GM20000 (cell line): Measurements from ENCODE around the gene ZFAND2B.
A peak's percentile ranks its signal among the peaks of the same experiment; 100 is the strongest.

Source experiments
- DNase-seq: peaks from one replicate; pipeline ENCODE4 v3.0.0; 2012; ENCODE audit warnings: low spot score
- CTCF ChIP-seq: IDR thresholded peaks from 2 replicates; pipeline ENCODE4 v1.5.1; 2012; ENCODE audit warnings: mild to moderate bottlenecking, control low read depth; ENCODE audit errors: extremely low read depth, missing control alignments

ZFAND2B gene

GRCh38 chr2:219216535-219216915 is 9.9 kb downstream of the ZFAND2B start:
- DNase-seq: no peak
- no peak for TF ChIP-seq CTCF

- TF ChIP-seq CTCF: no peak
- peak; percentile 61 for DNase-seq
These were observed 11.7 kb downstream of the ZFAND2B start for GRCh38 chr2:219218217-219218731.

- TF ChIP-seq CTCF: no peak
- DNase-seq: peak; percentile 94
These were observed 12.4 kb downstream of the ZFAND2B start, which contains the start of gene ABCB6 for GRCh38 chr2:219218732-219219701. Gene ABCB6, minus strand, starts transcription at chr2:219218958. Its CDS starts 285 bp downstream, at chr2:219218673.

GRCh38 chr2:219219784-219220532 is 13.4 kb downstream of the ZFAND2B start:
- no peak for TF ChIP-seq CTCF
- no peak for DNase-seq

GRCh38 chr2:219220652-219221402 is 14.2 kb downstream of the ZFAND2B start:
- no peak for DNase-seq
- TF ChIP-seq CTCF: no peak

GRCh38 chr2:219221957-219222518 is 15.5 kb downstream of the ZFAND2B start:
- no peak for TF ChIP-seq CTCF
- no peak for DNase-seq
